Measurements from ENCODE around the gene MIDN.

The MIDN gene

DNA sequence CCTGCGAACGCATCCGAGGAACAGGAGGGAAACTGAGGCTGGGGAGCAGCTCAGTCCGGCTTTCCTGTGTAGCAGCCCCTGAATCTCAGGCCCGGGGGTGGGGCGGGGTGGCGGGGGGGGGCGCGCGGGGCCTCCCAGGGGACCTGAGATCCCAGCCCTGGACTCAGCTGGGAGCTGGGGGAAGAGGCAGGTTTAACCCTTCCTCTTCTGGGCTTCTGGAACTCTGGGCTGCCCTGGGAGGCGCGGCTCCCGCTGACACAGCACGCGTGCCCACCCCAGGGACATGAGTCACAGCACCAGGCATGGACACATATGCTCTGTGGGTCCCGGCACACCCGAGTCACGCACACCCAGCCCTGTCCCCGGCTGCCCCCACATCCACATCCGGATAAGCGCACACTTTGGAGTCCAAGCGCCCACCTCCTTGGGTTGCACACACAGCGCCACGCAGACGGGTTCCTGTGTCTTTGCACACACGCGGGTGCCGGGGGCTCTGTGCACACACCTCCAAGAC is 17.3 kb downstream of the MIDN start:
- DNase-seq = peak; percentile 57
- in situ Hi-C loops (cut with MboI; ENCODE audit: low pct_unique_long_range_greater_than_20kb, low sequenced_read_pairs) = no loop called here

DNA sequence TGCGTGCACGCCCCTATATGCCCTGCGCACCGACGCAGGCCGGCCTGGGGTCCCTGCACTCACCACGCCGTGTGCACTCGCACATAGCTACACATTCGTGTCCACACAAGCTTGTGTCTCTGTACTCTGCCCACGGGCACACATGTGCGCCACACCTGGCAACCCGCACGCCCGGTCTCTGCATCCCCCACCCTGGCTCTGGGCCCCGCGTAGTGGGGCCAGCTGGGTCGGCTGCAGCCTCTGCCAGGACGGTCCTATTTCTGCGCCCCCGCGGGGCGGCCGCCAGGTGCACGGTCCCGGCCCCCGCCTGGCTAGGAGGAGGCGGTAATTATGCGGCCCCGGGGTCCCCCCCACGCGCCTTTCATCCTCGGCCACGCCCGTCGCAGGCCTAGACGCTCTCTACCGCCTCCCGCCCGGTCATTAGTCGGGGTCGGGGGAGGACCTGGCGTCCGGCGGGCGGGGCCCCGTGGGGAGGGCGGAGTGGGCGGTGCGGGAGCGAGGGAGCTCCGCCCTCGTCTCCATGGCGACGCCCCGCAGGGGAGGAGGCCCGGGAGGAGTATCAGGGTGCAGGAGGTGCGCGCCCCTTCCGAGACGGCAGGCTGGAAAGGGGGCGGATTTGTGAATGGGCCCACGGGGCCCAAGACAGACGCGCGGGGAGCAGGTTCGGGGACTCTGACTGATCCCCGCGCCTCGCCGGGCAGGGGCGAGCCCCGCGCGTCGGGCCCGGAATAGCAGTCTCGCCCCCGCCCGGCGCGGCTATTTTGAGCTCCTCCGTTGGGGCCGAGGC is 17.9 kb downstream of the MIDN start:
- DNase-seq = peak; percentile 87
- in situ Hi-C loops (cut with MboI; ENCODE audit: low pct_unique_long_range_greater_than_20kb, low sequenced_read_pairs) = no loop called here

DNA sequence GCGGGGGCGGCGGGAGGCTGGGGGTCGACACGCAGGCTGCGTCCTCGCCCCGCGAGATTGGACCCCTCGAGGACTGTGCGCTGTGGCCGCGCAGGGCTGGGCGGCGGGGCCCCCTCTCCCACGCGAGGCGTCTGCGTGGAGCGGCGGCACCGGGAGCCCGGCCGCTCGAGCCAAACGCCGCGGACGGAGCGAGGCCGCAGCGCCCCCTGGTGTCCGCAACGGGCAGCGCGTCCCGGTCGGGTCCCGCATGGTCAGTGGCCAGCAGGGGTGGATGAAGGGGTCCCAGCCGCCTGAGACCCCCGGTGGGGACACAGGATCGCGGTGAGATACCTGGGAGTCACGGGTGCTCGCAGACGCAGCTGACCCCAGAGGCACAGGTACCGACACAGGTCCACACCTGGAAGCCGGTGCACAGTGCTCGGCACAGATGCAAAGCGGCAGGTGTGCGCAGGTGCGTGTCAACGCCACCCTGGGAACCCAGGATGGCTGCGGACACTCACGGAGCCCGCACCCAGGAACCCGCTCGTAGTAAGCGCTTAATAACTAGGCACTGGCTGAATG is 18.6 kb downstream of the MIDN start:
- DNase-seq = no peak
- in situ Hi-C loops (cut with MboI; ENCODE audit: low pct_unique_long_range_greater_than_20kb, low sequenced_read_pairs) = no loop called here

DNA sequence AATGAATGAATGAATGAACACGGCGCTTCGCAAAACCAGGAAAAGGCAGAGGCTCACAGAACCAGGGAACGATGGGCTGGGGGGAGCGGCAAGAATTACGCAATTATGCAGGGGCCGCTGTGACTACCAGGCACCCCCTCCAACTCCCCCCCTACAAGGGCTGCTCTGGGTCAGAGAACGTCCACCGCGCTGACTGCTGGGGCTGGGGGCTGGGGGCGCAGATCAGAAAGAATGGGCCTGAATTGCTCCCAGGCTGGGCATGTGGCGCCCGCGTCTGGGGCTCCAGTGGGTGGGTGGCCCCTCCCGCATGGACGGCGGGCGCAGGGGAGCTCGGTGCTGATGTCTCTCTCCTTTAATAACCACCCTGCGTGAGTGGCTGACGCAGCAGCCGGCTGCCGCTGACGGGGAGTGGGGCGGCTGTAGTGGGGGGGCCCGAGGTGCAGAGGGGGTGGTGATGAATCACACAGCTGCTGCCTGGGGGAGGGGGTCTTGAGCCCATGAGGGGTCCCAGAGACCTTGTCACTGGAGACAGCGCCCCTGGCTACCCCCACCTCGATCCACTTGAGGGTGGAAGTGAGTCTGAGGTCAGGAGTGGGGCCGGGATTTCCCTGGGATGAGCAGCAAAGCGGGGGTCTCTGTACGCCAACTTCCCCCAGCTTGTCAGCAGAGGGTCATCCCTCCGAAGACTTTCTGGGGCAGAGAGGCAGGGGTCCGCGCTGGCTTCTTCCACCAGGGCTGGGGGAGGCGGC is 19.3 kb downstream of the MIDN start:
- DNase-seq = no peak
- in situ Hi-C loops (cut with MboI; ENCODE audit: low pct_unique_long_range_greater_than_20kb, low sequenced_read_pairs) = no loop called here

DNA sequence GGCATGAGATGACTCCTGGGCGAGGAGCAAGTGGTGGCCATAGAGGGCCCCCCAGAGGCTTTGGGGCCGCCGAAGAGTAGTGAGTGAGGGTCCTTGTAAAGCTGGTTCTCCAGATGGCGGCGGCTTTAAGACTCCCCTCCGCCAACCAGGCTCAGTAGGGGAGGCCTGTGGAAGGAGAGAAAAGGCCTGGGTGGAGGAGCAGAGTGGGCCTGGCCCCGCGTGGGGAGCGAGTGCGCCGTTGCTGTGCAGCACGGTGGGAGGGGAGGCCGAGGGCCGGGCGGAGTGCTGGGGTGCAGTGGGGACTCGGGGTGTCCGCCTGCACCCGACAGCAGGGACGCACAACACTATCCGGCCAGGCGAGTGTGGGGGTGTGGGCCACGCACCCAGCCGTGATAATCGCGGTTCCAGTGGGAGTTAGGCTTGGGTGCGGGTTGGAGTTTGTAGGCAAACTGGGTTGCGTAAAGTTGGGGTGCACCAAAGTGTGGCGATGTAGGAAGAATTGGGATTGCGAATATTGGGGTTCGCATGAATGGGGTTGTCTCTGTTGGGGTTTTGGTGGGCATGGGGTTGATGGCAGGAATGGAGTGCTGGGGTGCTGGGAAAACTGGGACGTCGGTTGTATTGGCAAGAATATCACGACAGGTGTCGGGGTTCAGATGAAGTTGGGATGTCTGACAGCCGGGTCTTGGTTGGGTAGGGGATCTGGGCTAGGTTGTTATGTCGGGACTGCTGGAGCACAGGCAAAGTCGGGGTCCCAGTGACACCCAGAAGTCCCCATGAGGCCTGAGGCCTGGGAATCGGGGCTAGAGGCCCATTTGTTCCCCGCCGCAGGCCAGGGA is 20.1 kb downstream of the MIDN start:
- in situ Hi-C loops (cut with MboI; ENCODE audit: low pct_unique_long_range_greater_than_20kb, low sequenced_read_pairs) = no loop called here
- no peak for DNase-seq

DNA sequence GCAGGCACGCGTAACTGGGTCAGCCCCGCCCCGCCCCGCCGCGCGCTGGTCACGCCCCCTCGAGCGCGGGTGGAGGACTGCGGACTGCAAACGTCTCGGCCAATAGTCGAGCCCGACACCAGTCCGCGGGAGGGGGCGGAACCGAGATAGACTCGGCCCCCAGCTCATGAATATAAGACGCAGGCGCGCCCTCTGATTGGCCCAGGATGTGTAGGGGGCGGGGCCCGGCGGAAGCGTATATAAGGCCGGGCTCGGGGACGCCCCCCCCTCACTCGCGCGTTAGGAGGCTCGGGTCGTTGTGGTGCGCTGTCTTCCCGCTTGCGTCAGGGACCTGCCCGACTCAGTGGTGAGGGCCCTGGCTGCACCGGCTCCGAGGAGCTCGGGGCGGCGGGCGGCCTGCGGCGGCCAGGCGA is 20.7 kb downstream of the MIDN start, which contains the start of gene CIRBP:
Gene CIRBP, plus strand, starts transcription at position 268 of the 413 bp plus-strand sequence. CDS start 1,602 bp downstream, outside the sequence.
- in situ Hi-C loops (cut with MboI; ENCODE audit: low pct_unique_long_range_greater_than_20kb, low sequenced_read_pairs) = no loop called here
- peak; percentile 98 for DNase-seq

DNA sequence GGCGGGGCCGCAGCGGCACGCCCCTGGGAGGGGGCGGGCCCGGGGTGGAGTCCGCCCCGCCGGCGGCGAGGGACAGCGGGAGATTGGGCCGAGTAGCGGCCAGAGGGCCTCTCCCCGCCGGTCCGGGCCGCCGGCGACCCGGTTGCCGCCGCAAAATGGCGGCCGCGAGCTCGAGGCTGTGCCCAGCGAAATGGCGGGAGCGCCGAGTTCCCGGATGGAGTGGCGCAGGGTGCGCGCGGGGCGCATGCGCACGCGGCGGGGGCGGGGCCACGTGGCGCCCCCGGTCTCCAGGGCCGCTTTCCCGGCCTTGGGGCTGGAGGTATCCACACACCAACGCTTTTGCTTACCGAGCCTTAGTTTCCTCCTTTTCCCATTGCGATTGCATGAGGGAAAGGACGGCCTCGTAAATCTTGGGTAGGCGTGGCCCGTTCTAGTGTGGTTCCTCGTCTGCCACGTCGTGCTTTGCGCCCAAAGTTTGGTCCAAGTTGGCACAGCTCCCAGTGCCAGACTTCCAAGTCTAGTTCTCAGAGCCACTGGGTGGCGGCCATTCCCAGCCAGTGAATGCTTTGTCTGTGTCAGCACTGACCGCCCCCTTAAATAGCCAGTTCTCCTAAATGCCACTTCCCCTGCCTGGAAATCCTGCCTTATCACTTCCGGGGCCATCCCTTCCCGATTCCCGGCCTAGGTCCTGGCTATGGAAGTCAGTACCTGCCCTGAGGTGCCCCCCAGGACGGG is 21.3 kb downstream of the MIDN start:
- in situ Hi-C loops (cut with MboI; ENCODE audit: low pct_unique_long_range_greater_than_20kb, low sequenced_read_pairs) = no loop called here
- peak; percentile 76 for DNase-seq

DNA sequence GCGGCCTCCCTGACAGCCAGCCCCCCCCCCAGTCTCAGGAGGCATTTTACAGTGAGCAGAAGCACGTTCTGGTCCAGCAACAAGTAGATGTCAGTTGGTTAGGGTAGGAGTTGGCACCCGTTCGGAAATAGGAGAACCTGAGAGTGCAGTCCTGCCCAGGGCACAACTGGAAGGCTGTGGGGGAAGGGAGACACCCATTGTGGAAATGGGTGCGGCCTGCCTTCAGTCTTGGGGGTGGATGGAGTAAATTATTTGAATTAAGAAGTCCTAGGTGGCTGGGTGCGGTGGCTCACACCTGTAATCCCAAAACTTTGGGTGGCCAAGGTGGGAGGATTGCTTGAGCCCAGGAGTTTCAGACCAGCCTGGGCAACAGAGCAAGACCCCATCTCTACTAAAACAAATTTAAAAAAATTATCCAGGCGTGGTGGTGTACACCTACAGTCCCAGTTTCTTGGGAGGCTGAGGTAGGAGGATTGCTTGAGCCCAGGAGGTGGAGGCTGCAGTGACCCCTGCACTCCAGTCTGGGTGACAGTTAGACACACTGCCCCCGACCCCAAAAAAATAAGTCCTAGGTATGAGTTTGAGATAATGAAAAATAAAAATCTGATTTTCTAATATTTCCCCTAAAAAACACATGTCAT is 21.9 kb downstream of the MIDN start:
- in situ Hi-C loops (cut with MboI; ENCODE audit: low pct_unique_long_range_greater_than_20kb, low sequenced_read_pairs) = no loop called here
- DNase-seq = no peak

DNA sequence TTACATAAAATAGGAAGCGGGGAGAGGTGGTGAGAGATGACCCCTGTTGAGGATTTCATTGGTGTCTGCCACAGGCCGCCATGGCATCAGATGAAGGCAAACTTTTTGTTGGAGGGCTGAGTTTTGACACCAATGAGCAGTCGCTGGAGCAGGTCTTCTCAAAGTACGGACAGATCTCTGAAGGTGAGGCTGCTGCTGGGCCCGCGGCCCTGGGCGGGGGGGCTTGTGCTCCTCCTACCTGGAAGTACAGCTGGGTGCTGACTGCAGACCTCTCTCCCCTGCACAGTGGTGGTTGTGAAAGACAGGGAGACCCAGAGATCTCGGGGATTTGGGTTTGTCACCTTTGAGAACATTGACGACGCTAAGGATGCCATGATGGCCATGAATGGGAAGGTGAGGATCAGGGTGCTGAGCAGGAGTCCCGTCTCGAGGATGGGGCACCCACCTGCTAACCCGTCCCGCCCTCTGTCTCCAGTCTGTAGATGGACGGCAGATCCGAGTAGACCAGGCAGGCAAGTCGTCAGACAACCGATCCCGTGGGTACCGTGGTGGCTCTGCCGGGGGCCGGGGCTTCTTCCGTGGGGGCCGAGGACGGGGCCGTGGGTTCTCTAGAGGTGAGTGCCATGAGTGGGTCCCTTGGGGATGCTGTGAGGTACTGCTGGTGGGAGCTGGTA is 22.6 kb downstream of the MIDN start:
- DNase-seq = no peak
- in situ Hi-C loops (cut with MboI; ENCODE audit: low pct_unique_long_range_greater_than_20kb, low sequenced_read_pairs) = no loop called here

DNA sequence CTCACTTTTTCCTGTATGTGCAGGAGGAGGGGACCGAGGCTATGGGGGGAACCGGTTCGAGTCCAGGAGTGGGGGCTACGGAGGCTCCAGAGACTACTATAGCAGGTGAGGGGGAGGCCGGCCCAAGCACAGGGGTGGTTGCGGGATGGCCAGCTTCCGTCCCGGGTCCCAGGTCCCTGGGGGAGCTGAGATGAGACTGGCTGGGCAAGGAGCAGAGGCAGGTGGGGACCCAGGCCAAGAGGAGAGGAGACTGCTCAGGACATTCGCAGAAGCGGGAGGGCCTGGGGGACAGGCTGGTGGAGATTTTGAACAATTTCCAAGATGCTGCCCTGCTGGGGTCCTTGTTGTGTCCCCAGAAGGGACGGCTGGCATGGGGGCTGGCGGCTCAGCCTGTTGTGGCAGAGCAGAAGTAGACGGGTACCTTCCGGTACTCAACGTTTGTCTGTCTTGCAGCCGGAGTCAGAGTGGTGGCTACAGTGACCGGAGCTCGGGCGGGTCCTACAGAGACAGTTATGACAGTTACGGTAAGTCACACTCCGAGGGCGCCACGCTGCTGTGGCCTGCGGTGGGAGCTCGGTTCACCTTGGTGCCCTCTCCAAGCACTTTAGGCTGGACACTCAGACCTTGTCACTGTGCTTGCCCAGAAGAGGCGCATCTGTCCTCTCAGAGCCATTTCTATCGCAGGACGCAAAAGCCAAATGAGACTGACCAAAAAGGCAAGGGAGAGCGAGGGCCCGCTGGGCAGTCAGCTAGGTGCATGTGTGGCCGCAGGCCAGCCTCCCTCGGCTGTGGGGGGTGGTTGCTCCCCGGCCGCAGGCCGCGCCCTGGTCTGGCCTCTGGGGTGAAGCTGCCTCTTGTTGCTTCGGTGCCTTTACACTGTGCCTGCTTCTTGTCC is 23.4 kb downstream of the MIDN start:
- in situ Hi-C loops (cut with MboI; ENCODE audit: low pct_unique_long_range_greater_than_20kb, low sequenced_read_pairs) = no loop called here
- no peak for DNase-seq

DNA sequence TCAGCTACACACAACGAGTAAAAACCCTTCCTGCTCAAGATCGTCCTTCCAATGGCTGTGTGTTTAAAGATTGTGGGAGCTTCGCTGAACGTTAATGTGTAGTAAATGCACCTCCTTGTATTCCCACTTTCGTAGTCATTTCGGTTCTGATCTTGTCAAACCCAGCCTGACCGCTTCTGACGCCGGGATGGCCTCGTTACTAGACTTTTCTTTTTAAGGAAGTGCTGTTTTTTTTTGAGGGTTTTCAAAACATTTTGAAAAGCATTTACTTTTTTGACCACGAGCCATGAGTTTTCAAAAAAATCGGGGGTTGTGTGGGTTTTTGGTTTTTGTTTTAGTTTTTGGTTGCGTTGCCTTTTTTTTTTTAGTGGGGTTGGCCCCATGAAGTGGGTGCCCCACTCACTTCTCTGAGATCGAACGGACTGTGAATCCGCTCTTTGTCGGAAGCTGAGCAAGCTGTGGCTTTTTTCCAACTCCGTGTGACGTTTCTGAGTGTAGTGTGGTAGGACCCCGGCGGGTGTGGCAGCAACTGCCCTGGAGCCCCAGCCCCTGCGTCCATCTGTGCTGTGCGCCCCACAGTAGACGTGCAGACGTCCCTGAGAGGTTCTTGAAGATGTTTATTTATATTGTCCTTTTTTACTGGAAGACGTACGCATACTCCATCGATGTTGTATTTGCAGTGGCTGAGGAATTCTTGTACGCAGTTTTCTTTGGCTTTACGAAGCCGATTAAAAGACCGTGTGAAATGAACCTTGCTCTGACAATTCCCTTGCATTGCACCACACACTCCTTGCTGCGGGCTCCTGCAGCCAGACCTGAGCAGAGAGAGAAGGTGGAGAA is 24.3 kb downstream of the MIDN start:
- no peak for DNase-seq
- in situ Hi-C loops (cut with MboI; ENCODE audit: low pct_unique_long_range_greater_than_20kb, low sequenced_read_pairs) = no loop called here

DNA sequence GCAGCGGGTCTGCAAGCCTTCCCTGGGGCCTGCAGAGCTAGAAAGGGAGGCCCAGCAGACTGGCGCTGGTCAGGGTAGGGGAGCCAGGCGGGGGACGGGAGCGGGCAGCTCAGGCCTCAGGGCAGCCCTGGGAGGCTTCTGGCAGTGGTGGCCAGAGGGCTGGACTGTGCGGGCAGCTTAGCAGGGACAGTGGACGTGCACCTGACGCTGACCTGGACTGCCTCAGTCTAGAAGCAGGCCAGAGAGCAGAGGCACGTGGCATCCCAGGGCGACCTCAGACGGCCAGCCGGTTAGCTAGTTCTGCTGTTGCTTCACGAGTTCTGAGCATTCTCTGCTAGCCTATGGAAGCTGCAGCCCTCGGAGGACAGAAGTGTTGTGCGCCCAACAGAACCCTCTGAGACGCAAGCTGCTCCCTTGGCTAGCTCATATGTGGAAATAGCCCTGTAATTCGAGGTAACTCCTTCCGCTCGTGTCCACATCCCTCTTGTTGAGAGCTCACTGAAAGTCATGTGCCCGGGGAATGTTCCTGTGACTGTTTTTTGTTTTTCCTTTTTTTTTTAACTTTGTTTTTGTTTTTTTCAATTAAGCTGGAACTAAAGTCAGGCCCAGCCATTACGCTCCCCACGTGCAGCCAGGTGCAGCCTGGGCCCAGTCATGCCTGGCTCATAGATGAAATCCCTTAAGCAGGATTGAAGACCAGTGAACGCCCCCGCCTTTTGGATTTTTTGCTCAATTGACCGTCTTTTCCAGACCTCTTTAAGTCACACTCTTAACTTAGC is 25.1 kb downstream of the MIDN start:
- in situ Hi-C loops (cut with MboI; ENCODE audit: low pct_unique_long_range_greater_than_20kb, low sequenced_read_pairs) = no loop called here
- no peak for DNase-seq

DNA sequence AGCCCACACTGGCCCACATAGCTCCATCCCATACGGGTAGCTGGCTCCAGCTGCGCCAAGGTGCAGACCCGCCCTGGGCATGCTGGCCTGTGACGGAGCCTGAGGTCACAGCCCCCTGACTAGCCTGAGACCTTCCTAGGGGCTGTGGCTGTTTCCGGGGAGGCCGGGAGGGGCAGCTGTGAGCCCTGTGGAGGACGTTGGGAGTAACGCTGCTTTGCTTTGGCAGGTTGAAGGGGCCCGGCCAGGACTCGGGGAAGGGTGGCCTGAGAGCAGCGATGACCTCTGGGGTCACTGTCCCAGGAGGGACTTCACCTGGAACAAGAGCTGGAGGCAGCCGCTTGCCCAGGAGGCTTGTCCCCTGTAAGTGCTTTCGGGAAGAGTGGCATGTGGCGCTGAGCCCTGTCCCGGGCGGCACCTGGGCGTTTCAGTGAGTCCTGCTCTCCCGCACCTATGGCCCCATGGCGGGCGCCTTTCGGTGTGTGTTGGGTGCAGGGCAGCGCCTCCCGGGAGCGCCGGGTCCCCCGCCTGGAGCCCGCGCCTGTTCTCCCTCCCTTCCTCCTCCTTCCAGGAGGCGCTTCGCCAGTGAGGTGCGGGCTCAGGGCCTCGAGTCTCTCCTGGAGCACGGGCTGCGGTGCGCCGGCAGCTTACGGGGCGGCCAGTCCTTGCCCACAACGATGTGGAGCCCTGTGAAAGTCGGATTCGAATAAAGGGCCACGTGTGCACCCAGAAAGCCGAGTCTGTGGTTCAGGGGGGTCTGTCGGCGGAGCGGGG is 25.9 kb downstream of the MIDN start:
- DNase-seq = no peak
- in situ Hi-C loops (cut with MboI; ENCODE audit: low pct_unique_long_range_greater_than_20kb, low sequenced_read_pairs) = no loop called here

DNA sequence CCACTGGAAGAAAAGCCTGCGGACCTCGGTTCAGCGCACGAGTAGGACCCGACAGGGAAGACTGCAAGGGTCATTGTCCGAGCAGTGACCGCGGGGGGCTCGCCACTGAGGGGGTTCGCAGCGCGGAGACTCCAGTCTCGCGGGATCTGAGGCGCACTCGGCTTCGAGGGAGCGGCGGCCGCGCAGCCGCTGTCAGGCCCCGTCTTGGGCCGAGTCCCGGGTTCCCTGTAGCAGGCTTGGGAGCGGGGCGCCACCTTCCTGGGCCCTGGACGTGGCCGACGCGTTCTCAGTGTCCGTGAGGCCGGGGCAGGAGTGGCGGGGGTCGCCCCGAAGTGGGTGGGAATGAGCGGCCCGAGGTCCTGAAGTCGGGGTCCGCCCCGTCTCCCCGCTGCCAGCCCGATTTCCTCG is 26.5 kb downstream of the MIDN start:
- in situ Hi-C loops (cut with MboI; ENCODE audit: low pct_unique_long_range_greater_than_20kb, low sequenced_read_pairs) = no loop called here
- no peak for DNase-seq
